Epithelial cell of proximal tubule (primary cell): Measurements from ENCODE around the gene CDH22. TPM values are rescaled to one million over a fixed set of nuclear protein-coding genes. Genes with fewer than 3 reads are reported as not detected.

Experiments used
- DNase-seq: peaks from one replicate; pipeline ENCODE4 v3.0.0-alpha.2; 2011; ENCODE audit warnings: low read depth
- H3K4me3 ChIP-seq: 2 replicates; pipeline ENCODE4 v1.5.1; 2011; ENCODE audit warnings: low read depth, mild to moderate bottlenecking, low read length
- total RNA-seq: library from RNA; depleted of rRNA; stranded (reverse); fragments of >200 nt; gene quantifications from 2 replicates; pipeline ENCODE4 v1.2.3, GENCODE V29; 2015
- TF ChIP-seq, protein P1 (sequence below): conservative IDR thresholded peaks from 2 replicates; pipeline ENCODE4 v1.5.1; 2012; ENCODE audit warnings: low read depth, mild to moderate bottlenecking, low read length

Gene CDH22
- total RNA-seq, 1 donor from 2014 or later: not detected

DNA sequence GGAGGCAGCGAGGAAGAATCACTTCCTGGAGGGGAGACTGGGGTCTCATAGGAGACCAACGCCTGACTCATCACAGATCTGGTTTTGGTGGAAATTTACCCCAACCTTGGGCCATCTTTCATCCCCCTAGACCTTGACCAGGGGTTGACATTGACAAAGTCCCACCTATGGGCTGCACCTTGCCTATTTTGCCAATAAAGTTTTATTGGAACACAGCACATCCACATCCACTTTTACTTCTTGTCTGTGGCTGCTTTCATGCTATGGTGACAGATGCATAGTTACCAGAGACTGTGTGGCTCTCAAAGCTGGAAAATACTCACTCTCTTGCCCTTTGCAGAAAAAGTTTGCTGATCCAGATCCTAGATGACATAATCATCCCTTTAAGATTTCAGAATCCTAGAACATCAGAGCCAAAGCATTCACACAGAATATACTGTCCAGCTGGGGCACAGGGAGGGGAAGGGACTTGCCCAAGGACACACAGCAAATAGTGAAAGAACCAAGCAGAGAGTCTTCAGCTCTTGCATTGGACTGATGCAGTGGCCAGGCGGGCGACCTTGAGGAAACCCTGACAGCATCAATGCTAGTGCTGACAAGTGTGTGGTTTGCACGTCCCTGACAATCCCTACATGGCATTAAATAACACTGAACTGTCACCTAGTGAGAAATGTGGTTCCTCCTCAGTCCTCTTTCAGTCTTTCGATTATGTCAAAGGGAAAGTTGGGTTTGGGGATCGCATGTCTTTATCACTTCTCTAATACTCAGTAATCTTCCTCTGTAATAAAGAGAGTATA is 149.0 kb downstream of the CDH22 start:
- TF ChIP-seq, protein P1, sequence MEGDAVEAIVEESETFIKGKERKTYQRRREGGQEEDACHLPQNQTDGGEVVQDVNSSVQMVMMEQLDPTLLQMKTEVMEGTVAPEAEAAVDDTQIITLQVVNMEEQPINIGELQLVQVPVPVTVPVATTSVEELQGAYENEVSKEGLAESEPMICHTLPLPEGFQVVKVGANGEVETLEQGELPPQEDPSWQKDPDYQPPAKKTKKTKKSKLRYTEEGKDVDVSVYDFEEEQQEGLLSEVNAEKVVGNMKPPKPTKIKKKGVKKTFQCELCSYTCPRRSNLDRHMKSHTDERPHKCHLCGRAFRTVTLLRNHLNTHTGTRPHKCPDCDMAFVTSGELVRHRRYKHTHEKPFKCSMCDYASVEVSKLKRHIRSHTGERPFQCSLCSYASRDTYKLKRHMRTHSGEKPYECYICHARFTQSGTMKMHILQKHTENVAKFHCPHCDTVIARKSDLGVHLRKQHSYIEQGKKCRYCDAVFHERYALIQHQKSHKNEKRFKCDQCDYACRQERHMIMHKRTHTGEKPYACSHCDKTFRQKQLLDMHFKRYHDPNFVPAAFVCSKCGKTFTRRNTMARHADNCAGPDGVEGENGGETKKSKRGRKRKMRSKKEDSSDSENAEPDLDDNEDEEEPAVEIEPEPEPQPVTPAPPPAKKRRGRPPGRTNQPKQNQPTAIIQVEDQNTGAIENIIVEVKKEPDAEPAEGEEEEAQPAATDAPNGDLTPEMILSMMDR: no peak
- no peak for DNase-seq
- no peak overlapping the region for H3K4me3 ChIP-seq

DNA sequence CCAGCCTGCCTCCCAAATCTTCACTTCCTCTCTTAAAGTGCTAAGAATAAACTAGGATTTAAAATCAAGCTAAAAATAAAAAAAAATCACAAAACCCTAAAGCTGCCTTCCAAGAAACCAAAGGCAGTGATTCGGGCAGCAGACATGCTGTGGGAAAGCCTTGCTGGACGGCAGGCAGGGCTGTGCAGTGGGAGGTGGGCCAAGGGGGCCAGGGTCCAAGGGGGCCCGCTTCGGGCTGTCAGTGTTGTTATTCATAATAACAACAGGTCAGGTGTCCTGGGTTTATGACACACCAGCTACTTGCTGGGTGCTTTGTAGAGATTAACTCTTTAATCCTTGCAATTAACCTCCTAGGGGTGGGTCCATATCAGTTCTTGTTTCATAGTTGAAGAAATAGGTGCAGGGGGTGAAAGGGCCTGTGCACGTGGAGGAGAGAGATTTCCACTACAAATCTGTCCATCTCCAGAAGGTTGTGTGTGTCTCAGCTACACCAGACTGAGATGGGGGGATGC is 149.8 kb downstream of the CDH22 start:
- no peak overlapping the region for H3K4me3 ChIP-seq
- DNase-seq: no peak
- TF ChIP-seq, protein P1: no peak

DNA sequence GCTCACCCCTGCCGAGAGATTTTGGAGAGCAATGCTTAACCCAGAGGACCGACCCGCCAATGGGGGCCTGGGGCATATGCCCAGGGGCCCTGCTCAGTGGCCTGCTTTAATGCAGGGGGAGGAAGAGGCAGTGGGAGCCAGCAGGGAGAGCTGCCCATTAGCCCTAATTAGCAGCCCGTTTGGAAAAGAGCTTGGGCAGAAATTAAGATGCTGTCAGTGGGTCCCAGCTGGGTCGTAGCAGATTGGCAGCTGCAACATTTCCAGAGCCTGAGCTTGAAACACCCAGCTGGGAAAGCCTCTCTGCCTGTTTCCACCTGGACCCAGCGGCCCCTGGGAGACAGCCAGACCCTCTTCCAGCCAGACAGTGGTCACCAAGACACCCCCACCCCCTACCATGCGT is 150.7 kb downstream of the CDH22 start:
- TF ChIP-seq, protein P1: no peak
- no peak overlapping the region for H3K4me3 ChIP-seq
- no peak for DNase-seq

DNA sequence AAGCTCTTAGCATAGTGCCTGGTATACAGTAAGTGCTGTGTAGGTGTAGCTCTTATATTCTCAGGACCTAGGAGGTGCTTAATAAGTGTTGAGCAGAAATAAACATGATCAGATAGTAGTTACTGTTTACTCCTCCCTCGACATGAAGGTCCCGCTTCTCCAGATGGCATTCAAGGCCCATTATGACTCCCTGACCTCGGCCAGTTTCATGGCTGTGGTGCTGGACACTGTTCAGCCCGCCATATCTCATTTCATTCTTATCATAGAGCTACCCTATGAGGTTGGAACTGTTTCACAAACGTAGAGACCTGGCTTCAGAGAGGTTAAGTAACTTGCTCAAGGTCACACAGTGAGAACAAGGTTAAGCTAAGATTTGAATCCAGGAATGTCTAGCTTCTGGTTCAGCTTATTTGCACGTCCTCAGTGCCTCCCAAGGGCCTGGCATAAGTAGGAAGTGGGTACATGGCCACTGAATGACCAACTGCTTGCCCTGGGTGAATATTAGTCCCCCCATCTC is 151.2 kb downstream of the CDH22 start:
- no peak for DNase-seq
- no peak overlapping the region for H3K4me3 ChIP-seq

DNA sequence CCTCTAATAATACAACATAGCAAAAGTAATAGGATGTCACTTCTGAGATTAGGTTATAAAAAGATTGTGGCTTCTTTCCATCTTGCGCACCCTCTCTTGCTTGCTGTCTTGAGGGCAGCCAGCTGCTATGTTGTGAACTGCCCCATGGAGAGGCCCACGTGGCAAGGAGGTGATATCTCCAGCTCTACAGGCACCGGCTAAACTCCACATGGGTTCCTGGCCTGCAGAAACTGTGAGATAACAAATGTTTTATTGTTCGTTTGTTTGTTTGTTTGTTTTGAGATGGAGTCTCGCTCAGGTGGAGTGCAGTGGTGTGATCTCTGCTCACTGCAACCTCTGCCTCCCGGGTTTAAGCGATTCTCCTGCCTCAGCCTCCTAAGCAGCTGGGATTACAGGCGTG is 152.2 kb downstream of the CDH22 start:
- no peak for DNase-seq
- TF ChIP-seq, protein P1: no peak

More for the DNA sequence above, 151.2 kb downstream of the CDH22 start:
- TF ChIP-seq, protein P1: no peak

DNA sequence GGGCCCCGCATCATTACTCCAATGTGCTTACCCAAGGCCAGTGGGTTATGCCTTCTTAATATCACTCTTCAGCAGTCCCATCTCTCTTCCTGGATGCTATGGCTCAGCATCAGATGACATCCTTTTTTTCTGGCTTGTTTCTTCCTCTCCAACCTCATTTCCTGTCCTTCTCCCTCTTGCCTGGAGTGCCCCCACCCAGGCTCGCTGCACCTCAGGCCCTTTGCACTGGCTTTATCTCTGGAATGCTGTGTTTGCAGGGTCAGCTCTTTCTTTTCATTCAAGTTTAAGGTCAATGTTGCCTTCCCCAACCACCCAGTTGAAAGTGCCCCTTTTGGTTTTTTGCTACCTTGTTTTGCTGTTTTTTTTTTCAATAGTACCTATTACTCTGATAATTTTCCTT is 153.5 kb downstream of the CDH22 start:
- H3K4me3 ChIP-seq: no peak overlapping the region
- DNase-seq: no peak
- TF ChIP-seq, protein P1: no peak

More for the DNA sequence above, 152.2 kb downstream of the CDH22 start:
- H3K4me3 ChIP-seq: no peak overlapping the region
